Endothelial cell of umbilical vein (primary cell): ENCODE data around the gene AGPS.

Experiments used
- CTCF ChIP-seq, 2 donors: IDR thresholded peaks; 1 replicate in 1 of 2; 2 replicates in 1 of 2; pipeline ENCODE4 v1.5.1; 2011; ENCODE audit warnings: low read length in 2 of 2, mild to moderate bottlenecking in 2 of 2, moderate library complexity in 2 of 2, control low read depth in 1 of 2, inconsistent platforms in 1 of 2, low read depth in 1 of 2; ENCODE audit not compliant: insufficient read depth in 1 of 2; ENCODE audit errors: extremely low read depth in 1 of 2
- EZH2 ChIP-seq: IDR thresholded peaks from 2 replicates; pipeline ENCODE4 v1.6.1; 2012; ENCODE audit warnings: borderline replicate concordance, low read depth, mild to moderate bottlenecking, moderate library complexity, low read length, inconsistent platforms; ENCODE audit not compliant: severe bottlenecking
- FOS ChIP-seq: IDR thresholded peaks from 2 replicates; pipeline ENCODE4 v1.6.1; 2011; ENCODE audit warnings: mild to moderate bottlenecking, low read length, moderate library complexity, borderline replicate concordance; ENCODE audit not compliant: insufficient read depth
- POLR2AphosphoS5 ChIP-seq: IDR thresholded peaks from 2 replicates; pipeline ENCODE4 v1.6.1; 2012; ENCODE audit warnings: low read depth, mild to moderate bottlenecking, control low read depth, low read length, moderate library complexity; ENCODE audit not compliant: insufficient read depth
- TF ChIP-seq, protein P1 (sequence below): IDR thresholded peaks from 2 replicates; pipeline ENCODE4 v1.6.1; 2011; ENCODE audit not compliant: insufficient read depth, insufficient read length

- TF ChIP-seq EZH2 (no peak), CTCF (IDR thresholded peaks at IDR 0.05; ENCODE audit: extremely low read depth in 1 of 2, insufficient read depth in 1 of 2, low read depth in 1 of 2, low read length in 2 of 2) (no peak), POLR2AphosphoS5 (no peak), FOS (no peak)
- TF ChIP-seq, protein P1, sequence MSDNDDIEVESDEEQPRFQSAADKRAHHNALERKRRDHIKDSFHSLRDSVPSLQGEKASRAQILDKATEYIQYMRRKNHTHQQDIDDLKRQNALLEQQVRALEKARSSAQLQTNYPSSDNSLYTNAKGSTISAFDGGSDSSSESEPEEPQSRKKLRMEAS, result no peak
Measured at GRCh38 chr2:177400337-177400923, 7.9 kb downstream of the AGPS start.
